ENCODE measurements around the gene NABP2.

The NABP2 gene

GRCh38 chr12:56216461-56216860, 7.7 kb upstream of the NABP2 start:
- DNase-seq: no peak

GRCh38 chr12:56219840-56220239, 4.3 kb upstream of the NABP2 start:
- no peak for DNase-seq

- DNase-seq: no peak
These were observed 3.4 kb upstream of the NABP2 start for GRCh38 chr12:56220611-56221231.

GRCh38 chr12:56221232-56221756, 2.8 kb upstream of the NABP2 start:
- no peak for DNase-seq

- DNase-seq: peak; percentile 91 to 94
These were observed 2.2 kb upstream of the NABP2 start, which contains the start of gene RNF41 for GRCh38 chr12:56221757-56222530. TSS of gene RNF41 (minus strand) at chr12:56221922. CDS start at chr12:56214047, 7,875 bp downstream.

- no peak for DNase-seq
These were observed 1.6 kb upstream of the NABP2 start for GRCh38 chr12:56222531-56222895.

GRCh38 chr12:56223571-56224101, 506 bp upstream of the NABP2 start:
- DNase-seq: no peak

GRCh38 chr12:56224954-56225353, 812 bp downstream of the NABP2 start:
- DNase-seq: no peak

- no peak for DNase-seq
These were observed 4.9 kb downstream of the NABP2 start for GRCh38 chr12:56229082-56229481.

- no peak for DNase-seq
These were observed 5.8 kb downstream of the NABP2 start, which contains the start of gene SLC39A5 for GRCh38 chr12:56229916-56230431. TSS of gene SLC39A5 (plus strand) at chr12:56230051. CDS start at chr12:56231275, 1,224 bp downstream.

GRCh38 chr12:56230432-56231183, 6.5 kb downstream of the NABP2 start:
- DNase-seq: no peak

GRCh38 chr12:56231184-56231582, 7.0 kb downstream of the NABP2 start:
- DNase-seq: no peak

GRCh38 chr12:56234746-56235436, 10.7 kb downstream of the NABP2 start:
- no peak for DNase-seq

GRCh38 chr12:56236091-56236490, 11.9 kb downstream of the NABP2 start:
- no peak for DNase-seq

- no peak for DNase-seq
These were observed 12.8 kb downstream of the NABP2 start for GRCh38 chr12:56236985-56237384.

GRCh38 chr12:56237552-56237951, 13.4 kb downstream of the NABP2 start:
- no peak for DNase-seq

GRCh38 chr12:56241424-56242303, 17.5 kb downstream of the NABP2 start:
- DNase-seq: no peak

GRCh38 chr12:56242986-56243385, 18.8 kb downstream of the NABP2 start:
- DNase-seq: no peak

- no peak for DNase-seq
These were observed 19.6 kb downstream of the NABP2 start for GRCh38 chr12:56243731-56244181.

- DNase-seq: no peak
These were observed 20.4 kb downstream of the NABP2 start for GRCh38 chr12:56244494-56244893.

- DNase-seq: no peak
These were observed 23.8 kb downstream of the NABP2 start for GRCh38 chr12:56247923-56248322.

Data from stimulated activated CD4-positive, alpha-beta T cell treated with anti-CD3 and anti-CD28 coated beads, Interleukin-2, amount 100 ng/mL, for 24 hours (primary cell).